NCI-H1105 treated with DMSO at 0.1 percent for 48 hours (cell line): ENCODE data around the gene C19orf67.
A peak's percentile ranks its signal among the peaks of the same experiment; 100 is the strongest.
"Not testable (repeated sequence)": the region's sequence is repeated elsewhere in the genome, so short reads cannot be mapped to it uniquely, and the experiment has no call there.

Experiments used
- DNase-seq: peaks from one replicate; lab custom pipeline; 2025; lab: John Stamatoyannopoulos, UW

The C19orf67 gene

GRCh38 chr19:14056069-14056666 is 29.4 kb downstream of the C19orf67 start:
- no peak for DNase-seq

DNA sequence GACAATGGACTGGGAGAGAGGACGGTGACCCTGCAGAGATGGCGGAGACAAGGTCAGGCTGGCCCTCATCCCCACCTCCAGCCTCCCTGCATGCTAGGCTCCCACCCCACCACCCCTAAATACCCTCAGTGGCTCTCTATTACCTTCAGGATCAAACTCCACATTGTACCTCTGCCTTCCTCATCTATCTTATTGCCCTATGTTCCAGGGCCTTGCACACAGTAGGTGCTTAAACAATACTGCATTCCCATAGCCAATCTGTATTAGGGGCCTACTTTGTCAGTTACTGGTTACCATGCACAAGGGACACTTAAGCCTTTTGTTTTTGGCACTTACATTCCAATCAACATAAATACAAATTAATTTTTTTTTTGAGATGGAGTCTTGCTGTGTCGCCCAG is 30.2 kb downstream of the C19orf67 start:
- no peak for DNase-seq

GRCh38 chr19:14054721-14055120 is 30.9 kb downstream of the C19orf67 start:
- no peak for DNase-seq

- DNase-seq, result no peak
Measured at GRCh38 chr19:14054099-14054498, 31.5 kb downstream of the C19orf67 start.

DNA sequence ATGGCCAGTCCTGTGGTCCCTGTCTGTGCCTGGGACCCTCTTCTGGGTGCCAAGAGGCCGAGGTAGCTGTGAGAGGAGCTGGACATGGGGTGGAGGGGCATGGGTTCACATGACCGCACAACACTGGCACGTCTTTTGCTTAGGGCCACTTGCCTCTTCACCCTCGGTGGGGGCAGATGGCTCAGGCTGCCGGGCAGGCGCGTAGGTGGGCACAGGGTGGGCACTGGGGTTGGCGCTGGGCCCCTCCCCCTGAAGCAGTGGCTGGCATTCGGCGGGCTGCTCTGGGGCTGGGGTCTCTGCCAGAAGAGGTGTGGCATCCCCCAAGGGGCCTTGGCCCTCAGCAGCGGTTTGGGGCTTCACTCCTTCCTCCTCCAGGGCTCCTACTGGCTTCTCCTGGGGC is 32.1 kb downstream of the C19orf67 start:
- no peak for DNase-seq

DNA sequence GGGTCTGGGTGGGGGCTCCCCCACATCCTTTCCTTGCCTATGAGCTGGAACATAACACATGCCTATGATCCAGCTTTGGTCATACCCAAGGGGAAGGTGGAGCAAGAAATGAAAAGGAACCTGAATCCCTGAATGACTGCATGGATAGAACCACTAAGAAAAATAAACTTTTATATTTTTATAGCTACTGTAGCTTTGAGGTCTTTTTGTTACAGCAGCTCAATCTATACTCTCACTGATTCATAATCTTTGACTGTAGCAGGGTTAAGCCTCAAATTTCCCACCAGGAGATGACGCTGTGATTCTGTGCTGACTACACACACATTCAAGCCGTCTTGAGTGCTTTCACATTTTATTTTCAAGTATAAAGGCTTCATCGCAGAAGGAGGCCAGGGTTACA is 32.6 kb downstream of the C19orf67 start:
- no peak for DNase-seq

GRCh38 chr19:14052470-14052869 is 33.1 kb downstream of the C19orf67 start:
- DNase-seq, result no peak

- no peak for DNase-seq
Measured at GRCh38 chr19:14051980-14052379, 33.6 kb downstream of the C19orf67 start.

- DNase-seq, result not testable (repeated sequence)
Measured at GRCh38 chr19:14050961-14051360, 34.6 kb downstream of the C19orf67 start.

DNA sequence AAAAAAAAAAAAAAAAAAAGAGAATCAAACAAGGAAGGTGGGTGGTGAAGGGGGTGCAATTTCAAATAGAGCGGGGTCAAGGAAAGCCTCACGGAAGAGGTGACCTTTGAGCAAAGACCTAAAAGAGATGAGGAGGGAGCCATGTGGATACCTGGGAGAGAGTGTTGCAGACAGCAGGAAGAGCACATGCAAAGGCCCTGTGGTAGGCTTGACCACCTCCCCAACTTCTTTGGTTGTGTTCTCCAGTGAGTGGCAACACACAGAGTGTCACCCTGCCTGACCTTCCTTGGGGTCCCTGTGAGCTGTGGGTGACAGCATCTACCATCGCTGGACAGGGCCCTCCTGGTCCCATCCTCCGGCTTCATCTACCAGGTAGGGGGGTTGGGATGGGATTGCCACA is 35.1 kb downstream of the C19orf67 start:
- no peak for DNase-seq

GRCh38 chr19:14048443-14049153 is 37.0 kb downstream of the C19orf67 start:
- DNase-seq, result no peak

DNA sequence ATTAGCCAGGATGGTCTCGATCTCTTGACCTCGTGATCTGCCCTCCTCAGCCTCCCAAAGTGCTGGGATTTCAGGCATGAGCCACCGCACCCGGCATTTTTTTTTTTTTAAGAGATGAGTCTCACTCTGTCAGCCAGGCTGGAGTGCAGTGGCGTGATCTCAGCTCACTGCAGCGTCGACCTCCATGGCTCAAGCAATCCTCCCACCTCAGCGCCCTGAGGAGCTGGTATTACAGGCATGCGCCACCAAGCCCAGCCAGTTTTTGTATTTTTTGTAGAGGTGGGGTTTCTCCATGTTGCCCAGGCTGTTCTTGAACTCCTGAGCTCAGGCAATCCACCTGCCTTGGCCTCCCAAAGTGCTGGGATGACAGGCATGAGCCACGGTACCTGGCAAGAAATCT is 37.7 kb downstream of the C19orf67 start:
- DNase-seq, result not testable (repeated sequence)

- peak; percentile 45 for DNase-seq
Measured at GRCh38 chr19:14042659-14043608, 42.6 kb downstream of the C19orf67 start.

- DNase-seq, result no peak
Measured at GRCh38 chr19:14039181-14039580, 46.4 kb downstream of the C19orf67 start.

GRCh38 chr19:14035706-14036105 is 49.9 kb downstream of the C19orf67 start:
- no peak for DNase-seq

GRCh38 chr19:14035159-14035558 is 50.4 kb downstream of the C19orf67 start:
- DNase-seq, result not testable (repeated sequence)

DNA sequence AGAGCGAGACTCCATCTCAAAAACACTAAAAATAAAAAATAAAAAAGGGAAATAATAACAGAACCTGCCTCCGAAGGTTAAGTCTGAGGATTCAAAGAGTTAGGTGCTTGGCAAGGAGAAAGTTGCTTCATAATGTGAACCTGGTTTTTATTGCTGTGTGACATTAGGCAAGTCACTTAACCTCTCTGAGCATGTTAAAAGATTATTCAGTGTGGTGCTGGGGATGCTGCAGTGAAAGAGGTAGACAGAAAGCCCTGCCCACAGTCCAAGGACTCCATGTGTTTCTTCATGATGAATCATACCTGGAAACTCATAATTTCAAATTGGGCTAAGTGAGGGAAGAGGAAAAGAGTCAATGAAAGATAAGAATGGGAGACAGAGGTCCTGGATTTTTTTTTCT is 51.6 kb downstream of the C19orf67 start:
- DNase-seq, result no peak

DNA sequence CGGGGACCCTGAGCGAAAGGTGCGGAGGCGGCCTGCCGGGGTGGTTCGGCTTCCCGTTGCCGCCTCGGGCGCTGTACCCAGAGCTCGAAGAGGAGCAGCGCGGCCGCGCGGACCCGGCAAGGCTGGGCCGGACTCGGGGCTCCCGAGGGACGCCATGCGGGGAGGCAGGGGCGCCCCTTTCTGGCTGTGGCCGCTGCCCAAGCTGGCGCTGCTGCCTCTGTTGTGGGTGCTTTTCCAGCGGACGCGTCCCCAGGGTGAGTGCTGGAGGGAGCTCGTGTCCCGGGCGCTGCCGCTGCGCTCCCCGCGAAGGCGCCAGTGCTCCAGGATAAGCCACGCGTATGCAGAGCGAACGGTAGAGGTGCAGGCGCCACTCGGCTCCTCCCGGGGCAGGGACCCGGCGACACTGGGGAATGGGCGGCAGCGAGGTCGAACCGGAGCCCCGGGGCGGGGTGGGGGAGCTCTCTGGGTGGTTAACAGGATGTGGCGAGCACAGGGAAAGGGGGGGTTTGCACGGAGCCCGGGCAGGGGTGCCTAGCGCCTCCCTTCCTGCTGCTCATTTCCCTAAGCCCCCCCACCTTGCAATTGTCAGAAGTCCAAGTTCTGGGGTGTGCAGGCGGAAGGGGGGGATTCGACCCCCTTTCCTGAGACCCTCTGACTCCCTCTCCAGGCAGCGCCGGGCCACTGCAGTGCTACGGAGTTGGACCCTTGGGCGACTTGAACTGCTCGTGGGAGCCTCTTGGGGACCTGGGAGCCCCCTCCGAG is 53.7 kb downstream of the C19orf67 start, which contains the start of gene IL27RA:
Gene IL27RA, plus strand, starts transcription at position 44 of the 762 bp plus-strand sequence. Its CDS starts 111 bp downstream, at position 155.
- peak; percentile 59 for DNase-seq
